Body of pancreas (tissue), 4 donors: ENCODE results near the gene MTMR3.

Source experiments
- CTCF ChIP-seq, 7 experiments: fragments of 450-650 bp in 4 of 7; fragments of 200-600 bp in 3 of 7; sonication (generic) in 3 of 7; IDR thresholded peaks; one replicate each; pipeline ENCODE4 v1.5.1; 2016 to 2019; ENCODE audit warnings: antibody characterized with exemption in 7 of 7
- POLR2A ChIP-seq, 3 donors: fragments of 450-650 bp; IDR thresholded peaks; one replicate each; pipeline ENCODE4 v1.6.1; 2016; ENCODE audit warnings: antibody characterized with exemption in 3 of 3, mild to moderate bottlenecking in 2 of 3

- TF ChIP-seq CTCF (IDR thresholded peaks at IDR 0.05) (no peak), POLR2A (IDR thresholded peaks at IDR 0.05) (no peak)
Observed at GRCh38 chr22:30040499-30041260, 157.7 kb downstream of the MTMR3 start.
